Activated naive CD4-positive, alpha-beta T cell treated with anti-CD3 and anti-CD28 coated beads, Interleukin-2, amount 50 U/mL, for 72 hours (primary cell): ENCODE data around the gene INO80D. TPM values are rescaled to one million over a fixed set of nuclear protein-coding genes. Genes with fewer than 3 reads are reported as not detected.
"Not testable (repeated sequence)": the region's sequence is repeated elsewhere in the genome, so short reads cannot be mapped to it uniquely, and the experiment has no call there.

Source experiments
- ATAC-seq, 2 donors: fragments of 150-1000 bp; cut with Tn5 transposase; 2 replicates each; pipeline ENCODE4 v1.10.0; 2021; ENCODE audit warnings: mild to moderate bottlenecking in 2 of 2, moderate library complexity in 2 of 2
- DNase-seq, 2 donors: peaks; one replicate each; pipeline ENCODE4 v3.0.0; 2021 to 2022; ENCODE audit warnings: low spot score in 2 of 2
- H3K27ac Mint-ChIP-seq, 2 donors: one replicate each; pipeline ENCODE4 v1.8.0; 2022; ENCODE audit warnings: mild to moderate bottlenecking in 2 of 2, mixed read lengths in 2 of 2
- H3K36me3 Mint-ChIP-seq, 2 donors: one replicate each; pipeline ENCODE4 v1.8.0; 2022; ENCODE audit warnings: mixed read lengths in 2 of 2
- H3K9me3 Mint-ChIP-seq, 2 donors: one replicate each; pipeline ENCODE4 v1.8.0; 2022; ENCODE audit warnings: mixed read lengths in 2 of 2
- total RNA-seq, 2 donors: library from RNA; stranded (reverse); gene quantifications; one replicate each; pipeline ENCODE4 v1.2.3, GENCODE V29; 2022

INO80D gene
- total RNA-seq, 2 donors from 2014 or later, result 21.7 to 22.6 TPM

DNA sequence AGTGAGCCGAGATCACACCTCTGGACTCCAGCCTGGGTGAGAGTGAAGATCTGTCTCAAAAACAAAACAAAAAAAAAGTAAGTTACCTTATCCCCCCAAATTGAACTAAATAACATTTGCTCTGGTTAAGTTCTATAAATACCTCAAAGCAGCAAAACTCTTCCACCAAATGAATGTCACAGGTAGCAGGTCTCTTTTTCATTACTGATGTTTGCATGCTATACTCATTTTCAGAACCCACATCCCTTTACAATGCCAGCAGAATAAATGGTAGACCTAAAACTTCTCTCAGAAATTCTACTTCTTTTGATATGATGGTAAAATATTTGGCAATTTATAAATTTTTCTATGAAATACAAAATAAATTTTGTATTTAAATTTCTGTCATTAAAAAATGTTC lies 22.3 kb downstream of the INO80D start:
- H3K27ac Mint-ChIP-seq, result no peak overlapping the region
- H3K9me3 Mint-ChIP-seq, result no peaks in the 10 kb centered on the region
- H3K36me3 Mint-ChIP-seq, result peaks cover 0 to 14% of the 10 kb centered on the region in 2 donors
- no peak for DNase-seq
- ATAC-seq, result no peak

DNA sequence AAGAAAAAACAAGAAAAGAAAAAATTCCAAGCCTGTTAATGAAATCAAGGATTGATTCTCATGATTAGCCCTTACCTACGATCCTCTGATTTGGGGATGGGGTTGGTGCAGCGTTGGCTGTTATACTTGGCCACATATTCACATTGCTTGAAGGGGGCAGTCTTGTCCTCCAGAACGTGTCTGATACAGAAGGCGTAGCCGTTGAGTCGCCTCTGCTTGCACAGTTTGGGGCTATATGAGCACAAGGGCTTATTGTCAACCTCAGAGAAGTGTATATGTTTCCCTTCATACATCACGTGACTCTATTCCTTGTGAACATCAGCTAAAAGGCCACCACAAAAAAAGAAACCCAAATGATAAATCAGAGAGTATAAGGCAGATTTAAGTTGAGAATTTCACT lies 23.2 kb downstream of the INO80D start:
- Mint-ChIP-seq H3K27ac (no peak overlapping the region), H3K9me3 (no peaks in the 10 kb centered on the region), H3K36me3 (peaks cover 0 to 14% of the 10 kb centered on the region in 2 donors)
- ATAC-seq (no peak), DNase-seq (no peak)

- ATAC-seq, result no peak
- no peaks in the 10 kb centered on the region for H3K9me3 Mint-ChIP-seq
- no peak for DNase-seq
- H3K36me3 Mint-ChIP-seq, result peaks cover 11 to 22% of the 10 kb centered on the region in 2 donors
- peak overlapping the region in 1 of 2 donors; percentile 51 for H3K27ac Mint-ChIP-seq
Observed at GRCh38 chr2:206056286-206056685, 29.7 kb downstream of the INO80D start.

DNA sequence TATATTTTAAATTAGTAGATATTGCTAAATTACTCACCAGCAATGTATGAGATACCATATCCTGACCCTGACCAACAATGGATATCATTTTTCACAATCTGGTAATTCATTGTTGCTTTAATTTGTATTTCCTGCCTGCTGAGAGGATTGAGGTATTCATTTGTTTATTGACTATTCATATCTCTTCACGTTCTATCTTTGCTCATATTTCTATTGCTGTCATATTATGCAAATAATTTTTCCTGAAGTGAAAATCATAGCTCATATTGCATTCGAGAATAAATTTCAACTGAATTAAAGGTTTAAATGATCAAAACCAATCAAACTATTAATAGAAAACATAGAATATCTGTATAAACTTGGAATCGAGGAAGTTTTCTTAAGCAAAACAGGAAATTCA lies 31.0 kb downstream of the INO80D start:
- no peak overlapping the region for H3K27ac Mint-ChIP-seq
- ATAC-seq (no peak), DNase-seq (no peak)
- H3K36me3 Mint-ChIP-seq, result peaks cover 11 to 22% of the 10 kb centered on the region in 2 donors
- no peaks in the 10 kb centered on the region for H3K9me3 Mint-ChIP-seq

GRCh38 chr2:206051912-206052311 lies 34.1 kb downstream of the INO80D start:
- no peaks in the 10 kb centered on the region for H3K9me3 Mint-ChIP-seq
- DNase-seq (no peak), ATAC-seq (no peak)
- peaks cover 10 to 27% of the 10 kb centered on the region in 2 donors for H3K36me3 Mint-ChIP-seq
- H3K27ac Mint-ChIP-seq, result no peak overlapping the region

GRCh38 chr2:206049392-206049791 lies 36.6 kb downstream of the INO80D start:
- Mint-ChIP-seq H3K9me3 (no peaks in the 10 kb centered on the region), H3K36me3 (peaks cover 6 to 26% of the 10 kb centered on the region in 2 donors), H3K27ac (no peak overlapping the region)
- DNase-seq (no peak), ATAC-seq (no peak)

DNA sequence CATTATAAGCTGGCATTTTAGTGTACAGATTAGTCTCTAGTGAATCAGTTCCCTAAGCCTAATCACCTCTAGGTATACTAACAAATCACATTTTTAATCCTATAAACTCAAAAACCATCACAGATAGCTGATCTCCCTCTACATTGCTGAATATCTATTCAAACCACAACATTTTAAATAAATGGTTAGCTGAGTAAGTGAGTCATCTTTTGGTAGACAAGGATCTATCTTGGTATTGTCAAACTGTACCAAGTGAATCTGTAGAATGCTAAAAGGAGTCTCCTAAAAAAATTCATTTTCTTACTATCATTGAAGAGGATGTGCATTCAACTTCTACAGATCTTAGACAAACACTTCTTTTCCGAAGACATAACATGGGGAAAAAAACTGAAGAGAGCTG lies 40.7 kb downstream of the INO80D start:
- DNase-seq, result no peak
- H3K9me3 Mint-ChIP-seq, result no peaks in the 10 kb centered on the region
- no peak for ATAC-seq
- H3K36me3 Mint-ChIP-seq, result peaks cover 11 to 31% of the 10 kb centered on the region in 2 donors
- H3K27ac Mint-ChIP-seq, result no peak overlapping the region

DNA sequence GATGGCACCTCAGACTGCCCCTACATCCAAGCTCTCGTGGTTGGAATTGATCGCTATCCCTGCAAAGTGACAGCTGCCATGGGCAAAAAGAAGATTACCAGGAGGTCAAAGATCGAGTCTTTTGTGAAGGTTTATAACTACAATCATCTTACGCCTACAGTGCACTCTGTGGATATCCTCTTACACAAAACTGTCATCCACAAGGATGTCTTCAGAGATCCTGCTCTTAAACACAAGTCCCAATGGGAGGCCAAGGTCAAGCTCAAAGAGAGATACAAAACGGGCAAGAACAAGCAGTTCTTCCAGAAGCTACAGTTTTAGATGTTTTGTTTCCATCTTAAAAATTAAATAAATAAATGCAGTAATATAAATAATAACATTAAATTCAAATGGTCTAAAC lies 45.4 kb downstream of the INO80D start:
- ATAC-seq, result no peak
- no peak overlapping the region for H3K27ac Mint-ChIP-seq
- DNase-seq, result no peak
- H3K9me3 Mint-ChIP-seq, result peaks cover 2% of the 10 kb centered on the region in 2 donors
- peaks cover 24 to 36% of the 10 kb centered on the region in 2 donors for H3K36me3 Mint-ChIP-seq

- peaks cover 11 to 22% of the 10 kb centered on the region in 2 donors for H3K9me3 Mint-ChIP-seq
- H3K27ac Mint-ChIP-seq, ATAC-seq, DNase-seq: not testable (repeated sequence)
- H3K36me3 Mint-ChIP-seq, result peaks cover 37 to 67% of the 10 kb centered on the region in 2 donors
Observed at GRCh38 chr2:206035393-206035792, 50.6 kb downstream of the INO80D start.

DNA sequence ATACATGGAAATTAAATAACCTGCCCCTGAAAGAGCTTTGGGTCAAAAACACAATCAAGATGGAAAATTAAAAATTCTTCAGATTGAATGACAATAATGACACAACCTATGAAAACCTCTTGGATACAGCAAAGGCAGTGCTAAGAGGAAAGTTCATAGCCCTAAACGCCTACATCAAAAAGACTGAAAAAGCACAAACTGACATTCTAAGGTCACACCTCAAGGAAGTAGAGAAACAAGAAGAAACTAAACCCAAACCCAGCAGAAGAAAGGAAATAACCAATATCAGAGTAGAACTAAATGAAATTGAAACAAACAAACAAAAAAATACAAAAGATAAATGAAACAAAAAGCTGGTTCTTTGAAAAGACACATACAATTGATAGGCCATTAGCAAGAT lies 52.5 kb downstream of the INO80D start:
- not testable (repeated sequence) for ATAC-seq, H3K27ac Mint-ChIP-seq, DNase-seq
- Mint-ChIP-seq H3K9me3 (peaks cover 11 to 22% of the 10 kb centered on the region in 2 donors), H3K36me3 (peaks cover 35 to 69% of the 10 kb centered on the region in 2 donors)

DNA sequence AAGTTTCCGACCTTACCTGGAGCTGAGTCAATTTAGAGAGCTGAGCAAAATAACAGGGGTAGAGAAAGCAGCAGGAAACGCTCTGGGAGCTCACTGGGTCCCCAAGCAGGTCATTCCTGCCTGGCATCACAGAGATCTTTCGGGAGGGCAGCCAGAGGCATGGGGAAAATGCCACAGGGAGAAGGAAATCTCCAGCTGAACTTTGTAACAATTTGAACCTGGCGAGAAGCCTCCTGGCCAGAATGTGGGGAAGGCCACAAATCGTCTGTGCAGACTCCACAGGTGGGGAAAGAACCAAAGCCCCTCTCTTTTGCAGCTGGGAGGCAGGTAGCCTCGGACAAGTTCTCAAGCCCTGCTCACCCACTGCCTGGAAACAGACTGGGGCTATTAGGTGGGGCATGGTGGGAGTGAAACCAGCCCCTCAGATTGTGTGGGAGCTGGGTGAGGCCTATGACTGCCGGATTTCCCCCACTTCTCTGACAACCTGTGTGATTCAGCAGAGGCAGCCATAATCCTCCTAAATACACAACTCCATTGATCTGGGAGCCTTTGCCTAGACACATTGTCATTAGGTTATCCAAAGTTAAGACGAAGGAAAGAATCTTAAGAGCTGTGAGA lies 53.9 kb downstream of the INO80D start:
- ATAC-seq (no peak), DNase-seq (no peak)
- H3K9me3 Mint-ChIP-seq, result peaks cover 11 to 22% of the 10 kb centered on the region in 2 donors

GRCh38 chr2:206031162-206031784 lies 54.7 kb downstream of the INO80D start:
- peaks cover 11 to 22% of the 10 kb centered on the region in 2 donors for H3K9me3 Mint-ChIP-seq
- H3K27ac Mint-ChIP-seq, result peak overlapping the region in 1 of 2 donors; percentile 59
- ATAC-seq (peak; percentile 97 to 98), DNase-seq (no peak)
- H3K36me3 Mint-ChIP-seq, result peaks cover 34 to 56% of the 10 kb centered on the region in 2 donors

More for the DNA sequence above, 53.9 kb downstream of the INO80D start:
- Mint-ChIP-seq H3K36me3 (peaks cover 34 to 64% of the 10 kb centered on the region in 2 donors), H3K27ac (peak overlapping the region; percentile 44 to 59)

DNA sequence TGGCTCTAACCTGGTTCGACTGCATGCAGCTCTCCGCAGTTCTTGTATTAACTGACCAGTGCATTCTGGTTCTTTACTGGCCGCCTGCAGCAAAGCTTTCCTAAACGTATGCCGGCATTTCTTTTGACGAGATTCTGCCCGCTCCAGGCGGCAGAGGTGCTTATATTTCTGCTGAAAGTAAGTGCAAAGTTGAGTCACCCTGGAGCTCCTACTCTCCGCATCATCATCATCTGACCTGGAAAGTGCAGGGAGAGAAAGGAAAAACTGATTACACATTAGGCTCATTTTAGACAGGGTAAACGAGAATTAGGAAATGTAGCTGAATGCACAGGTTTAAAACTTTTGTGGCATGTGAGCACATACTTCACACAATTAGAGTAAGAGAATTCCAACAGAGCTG lies 57.9 kb downstream of the INO80D start:
- ATAC-seq (no peak), DNase-seq (no peak)
- Mint-ChIP-seq H3K36me3 (peaks cover 13 to 26% of the 10 kb centered on the region in 2 donors), H3K27ac (no peak overlapping the region), H3K9me3 (peaks cover 0 to 9% of the 10 kb centered on the region in 2 donors)

- DNase-seq (no peak), ATAC-seq (no peak)
- Mint-ChIP-seq H3K36me3 (no peaks in the 10 kb centered on the region), H3K27ac (no peak overlapping the region), H3K9me3 (no peaks in the 10 kb centered on the region)
Observed at GRCh38 chr2:206023183-206023582, 62.8 kb downstream of the INO80D start.

DNA sequence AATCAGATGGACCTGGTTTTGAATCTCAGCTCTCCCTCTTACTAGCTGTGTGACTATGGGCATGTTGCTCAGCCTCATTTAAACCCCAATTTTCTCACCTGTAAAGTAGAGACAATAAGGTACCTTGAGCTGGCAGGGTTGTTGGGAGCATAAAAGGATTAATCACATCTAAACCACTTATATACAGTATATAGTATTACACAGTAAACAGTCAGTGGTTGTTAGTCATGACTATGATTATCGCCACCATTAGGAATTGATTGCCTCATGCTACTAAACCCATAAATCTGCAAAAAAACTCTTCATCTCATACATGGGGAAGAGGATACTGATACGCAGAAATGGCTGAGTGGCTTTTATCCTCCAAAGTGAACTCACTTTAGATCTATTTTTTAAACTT lies 65.8 kb downstream of the INO80D start:
- Mint-ChIP-seq H3K36me3 (peaks cover 18 to 22% of the 10 kb centered on the region in 2 donors), H3K27ac (no peak overlapping the region), H3K9me3 (peaks cover 5 to 10% of the 10 kb centered on the region in 2 donors)
- no peak for DNase-seq
- ATAC-seq, result no peak

GRCh38 chr2:206015746-206016145 lies 70.2 kb downstream of the INO80D start:
- H3K9me3 Mint-ChIP-seq, result peaks cover 5 to 10% of the 10 kb centered on the region in 2 donors
- H3K27ac Mint-ChIP-seq, ATAC-seq, DNase-seq: not testable (repeated sequence)
- H3K36me3 Mint-ChIP-seq, result peaks cover 27 to 38% of the 10 kb centered on the region in 2 donors

DNA sequence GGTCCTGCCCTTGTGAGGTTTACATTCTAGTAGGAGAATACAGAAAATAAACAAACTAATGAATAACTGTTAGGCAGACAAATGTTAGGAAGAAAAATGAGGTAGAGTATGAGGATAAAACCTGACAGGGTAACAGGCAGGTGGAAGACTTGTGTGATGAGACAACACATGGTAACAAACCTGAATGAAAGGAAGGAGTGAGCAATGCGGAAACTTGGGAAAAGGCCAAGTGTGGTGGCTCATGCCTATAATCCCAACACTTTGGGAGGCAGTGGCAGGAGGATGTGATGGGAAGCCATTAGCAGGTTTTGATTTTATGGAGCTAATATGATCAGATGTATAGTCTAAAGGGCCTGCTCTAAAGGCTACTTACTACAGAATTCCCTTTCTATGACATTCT lies 74.2 kb downstream of the INO80D start:
- peak overlapping the region in 1 of 2 donors; percentile 66 for H3K27ac Mint-ChIP-seq

More for the DNA sequence above, 74.2 kb downstream of the INO80D start:
- Mint-ChIP-seq H3K36me3 (peaks cover 24 to 32% of the 10 kb centered on the region in 2 donors), H3K9me3 (peaks cover 4 to 9% of the 10 kb centered on the region in 2 donors)
- ATAC-seq, result no peak
- DNase-seq, result no peak
